K562 (cell line): ENCODE data around the gene APC. TPM values are rescaled to one million over a fixed set of nuclear protein-coding genes. Genes with fewer than 3 reads are reported as not detected.

ENCODE experiments used
- ATAC-seq: fragments of 200-7000 bp; cut with Tn5 transposase; 3 replicates; pipeline ENCODE4 v1.9.1; 2020; ENCODE audit warnings: moderate library complexity
- BruUV-seq: library from RNA; stranded (reverse); fragments of 400-500 nt; replicated peaks from 2 replicates; lab custom pipeline; 2021; lab: Mats Ljungman, UMichigan
- CTCF ChIA-PET: fragments of 300-600 bp; formaldehyde crosslinking; extraction: SDS; loops from one replicate; lab custom pipeline; 2021; ENCODE audit warnings: low intra/inter-chr PET ratio; lab: Yijun Ruan, JAX
- POLR2A ChIA-PET: fragments of 300-600, 350-650 bp; sonication (Branson Sonifier 250); formaldehyde crosslinking; extraction: SDS; loops from one replicate; lab custom pipeline; 2021; ENCODE audit warnings: antibody characterized with exemption, inconsistent platforms; lab: Yijun Ruan, JAX
- DNase-seq, 4 experiments: peaks; one replicate each; pipeline versions ENCODE4 v3.0.0 to v3.0.0-alpha.2; 2011 to 2018; ENCODE audit warnings: low spot score in 3 of 4, mixed read lengths in 3 of 4; ENCODE audit errors: extremely low read depth in 1 of 4
- FAIRE-seq: peaks from 2 replicates; lab custom pipeline; 2011; peaks lifted over from hg19 to GRCh38; lab: Jason Lieb, UNC
- H2AFZ ChIP-seq: 2 replicates; pipeline ENCODE4 v1.6.0; 2011; ENCODE audit warnings: low read depth, low read length, control low read depth, inconsistent platforms
- H3K27ac ChIP-seq: fragments of 200-600 bp; 3 replicates; pipeline ENCODE4 v1.8.0; 2011; ENCODE audit warnings: low read depth, mild to moderate bottlenecking, control low read depth, inconsistent platforms, low read length, moderate library complexity, mixed read lengths; ENCODE audit errors: extremely low read depth
- H3K27me3 ChIP-seq, 2 experiments: fragments of 300-600 bp in 1 of 2; 2 replicates in 1 of 2; 3 replicates in 1 of 2; pipeline versions ENCODE4 v1.6.0 to v1.8.0; 2011; ENCODE audit warnings: inconsistent platforms in 2 of 2, low read length in 2 of 2, mild to moderate bottlenecking in 1 of 2, mixed read lengths in 1 of 2, moderate library complexity in 1 of 2; ENCODE audit not compliant: control insufficient read depth in 2 of 2, insufficient read depth in 2 of 2
- H3K36me3 ChIP-seq: fragments of 300-600 bp; 3 replicates; pipeline ENCODE4 v1.8.0; 2011; ENCODE audit warnings: mild to moderate bottlenecking, low read length, inconsistent platforms; ENCODE audit not compliant: control insufficient read depth, insufficient read depth
- H3K4me1 ChIP-seq, 2 experiments: fragments of 200-600 bp in 1 of 2; replicated peaks in 1 of 2; 2 replicates in 1 of 2; 3 replicates in 1 of 2; pipeline versions ENCODE4 v1.5.1 to v1.8.0; 2011; ENCODE audit warnings: inconsistent platforms in 2 of 2, low read length in 2 of 2, mild to moderate bottlenecking in 1 of 2, mixed read lengths in 1 of 2, moderate library complexity in 1 of 2; ENCODE audit not compliant: control insufficient read depth in 2 of 2, insufficient read depth in 2 of 2
- H3K4me2 ChIP-seq: 2 replicates; pipeline ENCODE4 v1.6.1; 2011; ENCODE audit warnings: low read length, control low read depth, inconsistent platforms, mixed read lengths; ENCODE audit not compliant: insufficient read depth
- H3K4me3 ChIP-seq: fragments of 200-600 bp; sonication (generic), shearing (Covaris generic); 2 replicates; pipeline ENCODE4 v1.5.1; 2016; ENCODE audit warnings: control low read depth, inconsistent platforms
- H3K79me2 ChIP-seq: fragments of 200-600 bp; 3 replicates; pipeline ENCODE4 v1.8.0; 2011; ENCODE audit warnings: low read length, inconsistent platforms; ENCODE audit not compliant: control insufficient read depth, insufficient read depth
- H3K9ac ChIP-seq, 2 experiments: 2 replicates each; pipeline versions ENCODE4 v1.6.0 to v1.6.1; 2011; ENCODE audit warnings: low read depth in 2 of 2, low read length in 2 of 2, control low read depth in 1 of 2, inconsistent platforms in 1 of 2, mild to moderate bottlenecking in 1 of 2, mixed read lengths in 1 of 2; ENCODE audit not compliant: insufficient read depth in 1 of 2
- H3K9me1 ChIP-seq: one replicate; pipeline ENCODE4 v1.6.0; 2011; ENCODE audit warnings: inconsistent platforms, mild to moderate bottlenecking, low read length, moderate library complexity; ENCODE audit not compliant: control insufficient read depth, insufficient read depth
- H3K9me3 ChIP-seq: replicated peaks from 2 replicates; pipeline ENCODE4 v1.5.1; 2011; ENCODE audit warnings: low read depth, low read length, inconsistent platforms; ENCODE audit not compliant: control insufficient read depth, insufficient read depth
- H4K20me1 ChIP-seq: replicated peaks from 2 replicates; pipeline ENCODE4 v1.6.1; 2011; ENCODE audit warnings: low read length, inconsistent platforms, mixed read lengths; ENCODE audit not compliant: control insufficient read depth, insufficient read depth
- CSDE1 ChIP-seq, 2 experiments: fragments of 450-650 bp; IDR thresholded peaks; 2 replicates each; pipeline ENCODE4 v1.6.1; 2016; ENCODE audit warnings: mild to moderate bottlenecking in 1 of 2
- EHMT2 ChIP-seq: fragments of 450-650 bp; IDR thresholded peaks from 2 replicates; pipeline ENCODE4 v1.6.1; 2018; ENCODE audit warnings: antibody characterized with exemption
- ELF4 ChIP-seq: fragments of 450-650 bp; formaldehyde crosslinking; IDR thresholded peaks from 2 replicates; pipeline ENCODE4 v1.4.0; 2022; ENCODE audit warnings: missing genetic modification characterization
- IRF2 ChIP-seq: sonication (generic); formaldehyde crosslinking; IDR thresholded peaks from 2 replicates; pipeline ENCODE4 v1.8.1; 2022; ENCODE audit warnings: mild to moderate bottlenecking, missing genetic modification reagents
- KAT8 ChIP-seq: fragments of 450-650 bp; IDR thresholded peaks from 2 replicates; pipeline ENCODE4 v1.6.1; 2016; ENCODE audit warnings: low read depth, mild to moderate bottlenecking
- KLF1 ChIP-seq: fragments of 450-650 bp; IDR thresholded peaks from 2 replicates; pipeline ENCODE4 v1.6.1; 2016; ENCODE audit warnings: missing genetic modification characterization, missing compliant biosample characterization
- KLF13 ChIP-seq: fragments of 450-650 bp; IDR thresholded peaks from 2 replicates; pipeline ENCODE4 v1.6.1; 2016; ENCODE audit warnings: missing genetic modification characterization, low read depth, mild to moderate bottlenecking, missing compliant biosample characterization, moderate library complexity, borderline replicate concordance
- POLR2AphosphoS5 ChIP-seq: IDR thresholded peaks from 2 replicates; pipeline ENCODE4 v1.6.1; 2011; ENCODE audit warnings: mild to moderate bottlenecking, low read depth, low read length, moderate library complexity; ENCODE audit not compliant: control insufficient read depth, insufficient read depth
- SIX5 ChIP-seq, 2 experiments: IDR thresholded peaks; 2 replicates each; pipeline ENCODE4 v1.6.1; 2011; ENCODE audit warnings: low read length in 2 of 2, borderline replicate concordance in 1 of 2, low read depth in 1 of 2, mild to moderate bottlenecking in 1 of 2, moderate library complexity in 1 of 2; ENCODE audit not compliant: insufficient read depth in 1 of 2
- SRSF1 ChIP-seq: fragments of 200-400 bp; formaldehyde crosslinking; IDR thresholded peaks from 2 replicates; pipeline ENCODE4 v1.6.1; 2017; ENCODE audit warnings: mild to moderate bottlenecking, low read depth, low read length, moderate library complexity
- TCF3 ChIP-seq: sonication (generic); formaldehyde crosslinking; IDR thresholded peaks from 2 replicates; pipeline ENCODE4 v1.4.0; 2020; ENCODE audit warnings: mild to moderate bottlenecking, missing genetic modification reagents
- ZNF830 ChIP-seq: fragments of 250-450 bp; sonication (Bioruptor Pico); IDR thresholded peaks from 2 replicates; pipeline ENCODE4 v1.5.0; 2021; ENCODE audit warnings: mild to moderate bottlenecking
- WGBS: fragments of 100-300 bp; shearing (Covaris generic); methylation state at CpG from one replicate; pipeline ENCODE4 v1.1.6; 2016; ENCODE audit warnings: low coverage, mixed read lengths; ENCODE audit not compliant: insufficient coverage; ENCODE audit errors: missing lambda C conversion rate; 5-methylcytosine and 5-hydroxymethylcytosine counted together
- in situ Hi-C: fragments of 300-500 bp; cut with MboI; formaldehyde crosslinking; loops from 4 replicates; pipeline ENCODE4 v1.15.0; 2018; ENCODE audit warnings: inconsistent platforms, mixed read lengths
- intact Hi-C: fragments of 100-400 bp; cut with micrococcal nuclease; formaldehyde crosslinking; loops from 2 replicates; pipeline ENCODE4 v1.14.2; 2022
- polyA plus RNA-seq, 8 experiments: library from polyadenylated mRNA; depleted of rRNA in 4 of 8; stranded (reverse) in 5 of 8; unstranded in 3 of 8; fragments of >200 nt; fragmentation: Nextera tagmentation in 2 of 8; fragmentation: Illumina TruSeq in 1 of 8; extraction: Ambion mirVana in 2 of 8; extraction: Trizol in 1 of 8; gene quantifications; 2 replicates each; pipeline versions ENCODE4 v1.2.1 to v1.2.3, GENCODE V29; 2011 to 2014; ENCODE audit warnings: inconsistent platforms in 1 of 8, missing spikeins in 1 of 8
- total RNA-seq, 7 experiments: library from RNA; depleted of rRNA in 6 of 7; stranded (reverse); fragments of >200 nt in 6 of 7; fragmentation: Illumina TruSeq in 2 of 7; extraction: Trizol in 2 of 7; gene quantifications; 2 replicates each; pipeline versions ENCODE4 v1.2.1 to v1.2.3, GENCODE V29; 2011 to 2021; ENCODE audit warnings: low replicate concordance in 1 of 7
- TF ChIP-seq, protein P1 (sequence below): fragments of 450-650 bp; formaldehyde crosslinking; IDR thresholded peaks from 2 replicates; pipeline ENCODE4 v1.4.0; 2022; ENCODE audit warnings: missing genetic modification characterization
- TF ChIP-seq, protein P2 (sequence below): fragments of 250-450 bp; sonication (Bioruptor Pico); IDR thresholded peaks from 2 replicates; pipeline ENCODE4 v1.4.0; 2020; ENCODE audit warnings: mild to moderate bottlenecking, moderate library complexity
- TF ChIP-seq, protein P3 (sequence below): sonication (generic); IDR thresholded peaks from 2 replicates; pipeline ENCODE4 v1.6.1; 2016

APC gene
- total and polyA plus RNA-seq, 9 of the 15 experiments (the other 6 are each of a cell fraction or from before 2014, with no cell fraction given), result 5.7 to 29.5 (median 15.4) TPM

DNA sequence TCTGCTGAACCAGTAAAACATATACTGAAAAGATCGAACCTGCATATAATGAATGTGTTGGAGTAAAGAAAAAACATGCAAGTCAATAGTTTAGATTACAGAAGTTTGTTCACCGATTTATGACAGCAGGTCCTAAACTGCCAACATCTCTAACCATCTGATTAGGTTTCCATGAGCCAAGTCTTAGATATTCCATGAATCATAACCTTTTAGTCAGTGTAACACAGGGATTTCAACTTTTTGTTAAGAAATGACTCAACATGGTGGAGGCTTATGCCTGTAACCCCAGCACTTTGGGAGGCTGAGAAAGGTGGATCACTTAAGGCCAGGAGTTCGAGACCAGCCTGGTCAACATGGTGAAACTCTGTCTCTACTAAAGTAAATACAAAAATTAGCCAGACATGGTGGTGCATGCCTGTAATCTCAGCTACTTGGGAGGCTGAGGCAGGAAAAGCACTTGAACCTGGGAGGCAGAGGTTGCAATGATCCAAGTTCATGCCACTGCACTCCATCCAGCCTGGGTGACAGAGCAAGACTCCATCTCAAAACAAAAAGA, 38.7 kb downstream of the APC start:
- WGBS, result 87% methylated on average over 3 of the region's 3 CpGs
- no peaks in the 10 kb centered on the region for H3K9me3 ChIP-seq
- H3K79me2 ChIP-seq, result no peaks in the 10 kb centered on the region
- H3K9me1 ChIP-seq, result no peaks in the 10 kb centered on the region
- no peak overlapping the region for H2AFZ ChIP-seq
- H3K4me1 ChIP-seq, result no peaks in the 10 kb centered on the region
- CTCF ChIA-PET, result no interaction called here
- intact Hi-C loops (no loop called here), in situ Hi-C loops (no loop called here)
- H3K4me3 ChIP-seq, result no peak overlapping the region
- H4K20me1 ChIP-seq, result no peaks in the 10 kb centered on the region
- H3K4me2 ChIP-seq, result no peak overlapping the region
- peaks cover 46% of the 10 kb centered on the region; the same call in 2 of the 3 replicates for H3K36me3 ChIP-seq
- no peak overlapping the region for H3K27ac ChIP-seq
- POLR2A ChIA-PET, result no interaction called here
- no peak for ATAC-seq
- DNase-seq, result no peak
- no peak overlapping the region for H3K9ac ChIP-seq
- FAIRE-seq, result no peak
- no TSS peak for BruUV-seq
- H3K27me3 ChIP-seq, result no peaks in the 10 kb centered on the region
- TF ChIP-seq EHMT2, result no peak
- no peak for TF ChIP-seq SIX5 (IDR thresholded peaks at IDR 0.05; ENCODE audit: borderline replicate concordance in 1 of 2, insufficient read depth in 1 of 2, low read depth in 1 of 2, low read length in 2 of 2)
- TF ChIP-seq, protein P1, sequence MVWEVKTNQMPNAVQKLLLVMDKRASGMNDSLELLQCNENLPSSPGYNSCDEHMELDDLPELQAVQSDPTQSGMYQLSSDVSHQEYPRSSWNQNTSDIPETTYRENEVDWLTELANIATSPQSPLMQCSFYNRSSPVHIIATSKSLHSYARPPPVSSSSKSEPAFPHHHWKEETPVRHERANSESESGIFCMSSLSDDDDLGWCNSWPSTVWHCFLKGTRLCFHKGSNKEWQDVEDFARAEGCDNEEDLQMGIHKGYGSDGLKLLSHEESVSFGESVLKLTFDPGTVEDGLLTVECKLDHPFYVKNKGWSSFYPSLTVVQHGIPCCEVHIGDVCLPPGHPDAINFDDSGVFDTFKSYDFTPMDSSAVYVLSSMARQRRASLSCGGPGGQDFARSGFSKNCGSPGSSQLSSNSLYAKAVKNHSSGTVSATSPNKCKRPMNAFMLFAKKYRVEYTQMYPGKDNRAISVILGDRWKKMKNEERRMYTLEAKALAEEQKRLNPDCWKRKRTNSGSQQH (CRISPR knock-in tag), result no peak
- TF ChIP-seq CSDE1 (IDR thresholded peaks at IDR 0.05), result no peak
- TF ChIP-seq IRF2 (CRISPR knock-in tag), result no peak
- TF ChIP-seq, protein P2, sequence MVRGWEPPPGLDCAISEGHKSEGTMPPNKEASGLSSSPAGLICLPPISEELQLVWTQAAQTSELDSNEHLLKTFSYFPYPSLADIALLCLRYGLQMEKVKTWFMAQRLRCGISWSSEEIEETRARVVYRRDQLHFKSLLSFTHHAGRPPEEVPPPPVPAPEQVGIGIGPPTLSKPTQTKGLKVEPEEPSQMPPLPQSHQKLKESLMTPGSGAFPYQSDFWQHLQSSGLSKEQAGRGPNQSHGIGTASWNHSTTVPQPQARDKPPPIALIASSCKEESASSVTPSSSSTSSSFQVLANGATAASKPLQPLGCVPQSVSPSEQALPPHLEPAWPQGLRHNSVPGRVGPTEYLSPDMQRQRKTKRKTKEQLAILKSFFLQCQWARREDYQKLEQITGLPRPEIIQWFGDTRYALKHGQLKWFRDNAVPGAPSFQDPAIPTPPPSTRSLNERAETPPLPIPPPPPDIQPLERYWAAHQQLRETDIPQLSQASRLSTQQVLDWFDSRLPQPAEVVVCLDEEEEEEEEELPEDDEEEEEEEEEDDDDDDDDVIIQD (CRISPR knock-in tag), result no peak
- no peak for TF ChIP-seq KLF1 (tag)
- no peak for TF ChIP-seq KAT8
- TF ChIP-seq, protein P3, sequence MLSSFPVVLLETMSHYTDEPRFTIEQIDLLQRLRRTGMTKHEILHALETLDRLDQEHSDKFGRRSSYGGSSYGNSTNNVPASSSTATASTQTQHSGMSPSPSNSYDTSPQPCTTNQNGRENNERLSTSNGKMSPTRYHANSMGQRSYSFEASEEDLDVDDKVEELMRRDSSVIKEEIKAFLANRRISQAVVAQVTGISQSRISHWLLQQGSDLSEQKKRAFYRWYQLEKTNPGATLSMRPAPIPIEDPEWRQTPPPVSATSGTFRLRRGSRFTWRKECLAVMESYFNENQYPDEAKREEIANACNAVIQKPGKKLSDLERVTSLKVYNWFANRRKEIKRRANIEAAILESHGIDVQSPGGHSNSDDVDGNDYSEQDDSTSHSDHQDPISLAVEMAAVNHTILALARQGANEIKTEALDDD, result no peak
- no peak for TF ChIP-seq POLR2AphosphoS5
- no peak for TF ChIP-seq SRSF1
- TF ChIP-seq ELF4 (CRISPR knock-in tag), result no peak
- TF ChIP-seq ZNF830 (CRISPR knock-in tag), result no peak
- TF ChIP-seq KLF13 (tag), result no peak
- no peak for TF ChIP-seq TCF3 (CRISPR knock-in tag)
